ENCODE measurements around the gene KRTAP10-12. TPM values are rescaled to one million over a fixed set of nuclear protein-coding genes. Genes with fewer than 3 reads are reported as not detected.

The KRTAP10-12 gene
- total RNA-seq, 1 donor from 2014 or later, result not detected

- TF ChIP-seq CTCF (conservative IDR thresholded peaks at IDR 0.05), result no peak
- H3K27me3 Mint-ChIP-seq, result peaks cover 7% of the 10 kb centered on the region
- peak; percentile 39 for DNase-seq (ENCODE audit: extremely low spot score, unreplicated experiment)
- peaks cover 2% of the 10 kb centered on the region for H3K9me3 Mint-ChIP-seq
- no peaks in the 10 kb centered on the region for H3K36me3 Mint-ChIP-seq
- H3K4me1 Mint-ChIP-seq (ENCODE audit: unreplicated experiment), result peaks cover 4% of the 10 kb centered on the region
- no peak overlapping the region for H3K27ac Mint-ChIP-seq
- no peak overlapping the region for H3K4me3 Mint-ChIP-seq
These were observed 45.8 kb upstream of the KRTAP10-12 start for GRCh38 chr21:44650973-44651675.

GRCh38 chr21:44653123-44653522, 43.8 kb upstream of the KRTAP10-12 start:
- no peak overlapping the region for H3K27ac Mint-ChIP-seq
- no peak for TF ChIP-seq CTCF (conservative IDR thresholded peaks at IDR 0.05)
- H3K27me3 Mint-ChIP-seq, result no peaks in the 10 kb centered on the region
- no peaks in the 10 kb centered on the region for H3K4me1 Mint-ChIP-seq (ENCODE audit: unreplicated experiment)
- peak; percentile 48 for DNase-seq (ENCODE audit: extremely low spot score, unreplicated experiment)
- no peak overlapping the region for H3K4me3 Mint-ChIP-seq
- H3K36me3 Mint-ChIP-seq, result no peaks in the 10 kb centered on the region
- peaks cover 13% of the 10 kb centered on the region for H3K9me3 Mint-ChIP-seq

- no peak overlapping the region for H3K27ac Mint-ChIP-seq
- peaks cover 13% of the 10 kb centered on the region for H3K9me3 Mint-ChIP-seq
- no peaks in the 10 kb centered on the region for H3K4me1 Mint-ChIP-seq (ENCODE audit: unreplicated experiment)
- no peaks in the 10 kb centered on the region for H3K27me3 Mint-ChIP-seq
- no peak for TF ChIP-seq CTCF (conservative IDR thresholded peaks at IDR 0.05)
- DNase-seq (ENCODE audit: extremely low spot score, unreplicated experiment), result peak; percentile 61
- H3K36me3 Mint-ChIP-seq, result no peaks in the 10 kb centered on the region
- no peak overlapping the region for H3K4me3 Mint-ChIP-seq
These were observed 43.1 kb upstream of the KRTAP10-12 start for GRCh38 chr21:44653656-44654575.

- peaks cover 13% of the 10 kb centered on the region for H3K9me3 Mint-ChIP-seq
- H3K4me3 Mint-ChIP-seq, result no peak within 1 kb of the TSS
- no peak within 1 kb of the TSS for H3K27ac Mint-ChIP-seq
- DNase-seq (ENCODE audit: extremely low spot score, unreplicated experiment), result peak; percentile 50
- H3K4me1 Mint-ChIP-seq (ENCODE audit: unreplicated experiment), result no peaks in the 10 kb centered on the region
- H3K36me3 Mint-ChIP-seq, result no peaks in the 10 kb centered on the region
- H3K27me3 Mint-ChIP-seq, result no peaks in the 10 kb centered on the region
- TF ChIP-seq CTCF (conservative IDR thresholded peaks at IDR 0.05), result no peak
These were observed 42.3 kb upstream of the KRTAP10-12 start, which contains the start of gene KRTAP12-4 for GRCh38 chr21:44654576-44655175. KRTAP12-4 (minus strand) TSS chr21:44654659; CDS start chr21:44654614, 45 bp downstream.

GRCh38 chr21:44656868-44657267, 40.1 kb upstream of the KRTAP10-12 start:
- Mint-ChIP-seq H3K36me3 (no peaks in the 10 kb centered on the region), H3K4me1 (ENCODE audit: unreplicated experiment) (no peaks in the 10 kb centered on the region), H3K27ac (no peak overlapping the region), H3K4me3 (no peak overlapping the region), H3K27me3 (no peaks in the 10 kb centered on the region), H3K9me3 (peaks cover 13% of the 10 kb centered on the region)
- peak; percentile 40 for DNase-seq (ENCODE audit: extremely low spot score, unreplicated experiment)
- no peak for TF ChIP-seq CTCF (conservative IDR thresholded peaks at IDR 0.05)

All from type B pancreatic cell (in vitro differentiated cells).